ENCODE results near the gene KLK5.
A peak's percentile ranks its signal among the peaks of the same experiment; 100 is the strongest.

KLK5 gene

GRCh38 chr19:50968716-50969412 lies 16.0 kb upstream of the KLK5 start:
- no peak for DNase-seq (ENCODE audit: low read depth)

GRCh38 chr19:50967929-50968715 lies 15.3 kb upstream of the KLK5 start:
- DNase-seq (ENCODE audit: low read depth), result no peak

DNA sequence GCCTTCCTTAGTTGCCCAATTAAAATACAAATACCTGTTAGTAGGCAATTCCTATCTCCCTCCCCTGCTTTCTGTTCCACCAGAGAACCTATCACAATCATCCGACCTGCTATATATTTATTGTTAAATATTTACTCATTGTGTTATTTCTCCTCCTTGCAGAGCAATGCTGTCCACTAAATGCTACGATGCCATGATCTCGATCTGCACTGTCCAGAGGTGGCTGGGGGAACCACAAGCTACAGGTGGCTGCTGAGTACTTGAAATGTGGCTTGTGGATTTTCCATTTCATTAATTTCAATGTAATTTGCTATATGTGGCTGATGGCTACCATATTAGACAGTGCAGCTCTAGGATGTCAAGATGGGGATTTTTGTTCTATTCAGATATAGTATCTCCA lies 11.4 kb upstream of the KLK5 start:
- no peak for DNase-seq (ENCODE audit: low read depth)

GRCh38 chr19:50963381-50963780 lies 10.5 kb upstream of the KLK5 start:
- no peak for DNase-seq (ENCODE audit: low read depth)

GRCh38 chr19:50962245-50962644 lies 9.4 kb upstream of the KLK5 start:
- DNase-seq (ENCODE audit: low read depth), result no peak

DNA sequence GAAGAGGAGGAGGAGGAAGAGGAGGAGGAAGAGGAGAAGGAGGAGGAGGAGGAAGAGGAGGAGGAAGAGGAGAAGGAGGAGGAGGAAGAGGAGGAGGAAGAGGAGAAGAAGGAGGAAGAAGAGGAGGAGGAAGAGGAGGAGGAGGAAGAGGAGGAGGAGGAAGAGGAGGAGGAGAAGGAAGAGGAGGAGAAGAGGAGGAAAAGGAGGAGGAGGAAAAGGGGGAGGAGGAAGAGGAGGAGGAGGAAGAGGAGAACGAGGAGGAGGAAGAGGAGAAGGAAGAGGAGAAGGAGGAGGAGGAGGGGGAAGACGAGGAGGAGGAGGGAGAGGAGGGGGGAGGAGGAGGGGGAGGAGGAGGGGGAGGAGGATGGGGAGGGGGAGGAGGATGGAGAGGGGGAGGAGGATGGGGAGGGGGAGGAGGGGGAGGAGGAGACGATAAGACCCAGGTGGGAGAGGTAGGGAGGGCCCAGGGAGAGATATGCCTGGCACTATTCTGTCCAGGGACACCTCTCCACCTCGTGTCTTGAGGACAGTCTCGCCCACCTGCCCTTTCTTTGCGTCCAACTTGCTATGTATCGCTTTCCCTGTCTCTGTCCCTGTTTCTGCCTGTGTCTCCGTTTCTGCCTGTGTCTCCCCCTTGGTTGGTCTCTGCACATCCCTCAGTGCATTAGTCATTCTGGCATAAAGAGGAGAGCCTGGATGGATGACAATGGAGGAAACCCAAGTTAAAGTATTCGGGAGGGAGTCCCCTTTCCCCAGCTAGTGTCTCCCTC lies 7.1 kb upstream of the KLK5 start:
- no peak for DNase-seq (ENCODE audit: low read depth)

GRCh38 chr19:50957587-50957986 lies 4.7 kb upstream of the KLK5 start:
- DNase-seq (ENCODE audit: low read depth), result no peak

GRCh38 chr19:50949861-50950260 lies 3.0 kb downstream of the KLK5 start:
- DNase-seq (ENCODE audit: low read depth), result no peak

GRCh38 chr19:50947123-50947522 lies 5.7 kb downstream of the KLK5 start:
- DNase-seq (ENCODE audit: low read depth), result no peak

- DNase-seq (ENCODE audit: low read depth), result no peak
These were observed 8.0 kb downstream of the KLK5 start for GRCh38 chr19:50944795-50945194.

DNA sequence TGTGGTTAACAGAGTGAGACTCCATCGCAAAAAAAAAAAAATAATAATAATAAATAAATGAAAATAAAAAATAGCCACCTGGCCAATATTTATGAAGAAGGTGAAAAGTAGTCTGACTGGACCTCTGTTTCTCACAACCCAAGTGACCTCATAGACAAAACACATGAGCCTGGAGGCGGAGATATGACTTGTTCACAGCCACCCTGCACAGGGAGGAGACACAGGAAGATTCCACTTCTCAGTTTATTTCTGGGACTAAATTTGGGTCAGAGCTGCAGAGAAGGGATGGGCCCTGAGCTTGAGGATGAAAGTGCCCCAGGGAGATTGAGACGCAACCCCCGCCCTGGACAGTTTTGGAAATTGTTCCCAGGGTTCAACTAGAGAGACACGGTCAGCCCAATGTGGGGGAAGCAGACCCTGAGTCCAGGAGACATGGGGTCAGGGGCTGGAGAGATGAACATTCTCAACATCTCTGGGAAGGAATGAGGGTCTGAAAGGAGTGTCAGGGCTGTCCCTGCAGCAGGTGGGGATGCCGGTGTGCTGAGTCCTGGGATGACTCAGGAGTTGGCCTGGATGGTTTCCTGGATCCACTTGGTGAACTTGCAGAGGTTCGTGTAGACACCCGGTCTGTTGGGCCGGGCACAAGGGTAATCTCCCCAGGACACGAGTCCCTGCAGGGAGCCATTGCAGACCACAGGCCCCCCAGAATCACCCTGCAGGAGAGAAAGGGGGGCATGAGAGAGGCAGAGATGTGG lies 9.6 kb downstream of the KLK5 start:
- no peak for DNase-seq (ENCODE audit: low read depth)

- no peak for DNase-seq (ENCODE audit: low read depth)
These were observed 13.2 kb downstream of the KLK5 start for GRCh38 chr19:50939596-50939995.

DNA sequence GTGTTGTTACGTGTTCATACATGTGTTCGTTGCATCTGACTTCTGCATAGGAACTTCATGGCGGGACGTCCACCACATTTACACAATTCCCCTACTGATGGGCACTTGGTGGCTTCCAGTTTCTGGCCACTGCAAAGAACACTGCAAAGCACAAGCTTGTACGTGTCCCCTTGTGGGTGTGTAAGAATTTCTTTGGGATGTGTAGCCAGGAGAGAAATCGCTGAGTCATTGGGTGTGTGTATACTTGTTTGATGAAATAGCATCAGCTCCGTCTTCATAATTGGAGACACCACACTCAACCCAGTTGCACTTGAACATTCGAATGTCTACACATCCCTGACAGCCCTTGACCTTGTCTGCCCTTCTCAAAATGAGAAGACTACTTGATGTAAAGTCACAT lies 19.2 kb downstream of the KLK5 start:
- DNase-seq (ENCODE audit: low read depth), result no peak

GRCh38 chr19:50932690-50933083 lies 20.2 kb downstream of the KLK5 start:
- DNase-seq (ENCODE audit: low read depth), result no peak

DNA sequence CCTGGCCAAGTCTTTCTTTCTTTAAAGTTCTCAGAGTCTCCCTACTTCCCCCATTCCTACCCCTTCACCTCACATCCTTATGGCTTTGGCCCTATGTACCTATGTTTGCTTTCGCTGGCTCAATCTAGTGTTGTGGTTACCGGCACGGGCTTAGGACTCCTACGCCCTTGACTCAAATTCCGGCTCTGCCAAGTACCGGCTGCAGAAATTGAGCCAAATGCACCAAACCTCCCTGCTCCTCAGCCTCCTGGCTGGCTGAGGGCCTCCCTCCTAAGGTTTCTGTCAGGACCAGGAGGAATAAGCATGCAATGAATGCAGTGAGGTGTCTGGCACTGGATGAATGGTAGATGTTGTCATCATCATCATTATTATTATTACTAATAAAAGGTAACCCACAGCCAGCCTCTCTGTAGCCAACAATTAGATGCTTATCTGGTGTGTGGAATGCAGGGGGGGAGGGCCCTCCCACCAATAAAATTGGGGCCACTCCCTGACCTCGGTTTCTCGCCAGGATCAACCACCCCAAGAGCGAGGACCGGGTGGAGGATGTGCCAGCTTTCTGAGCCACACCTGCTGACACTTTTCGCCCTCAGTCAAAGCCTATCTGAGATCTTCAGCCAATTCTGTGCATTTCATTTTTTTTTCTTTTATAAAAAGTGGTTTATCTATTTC lies 20.7 kb downstream of the KLK5 start:
- DNase-seq (ENCODE audit: low read depth), result no peak

DNA sequence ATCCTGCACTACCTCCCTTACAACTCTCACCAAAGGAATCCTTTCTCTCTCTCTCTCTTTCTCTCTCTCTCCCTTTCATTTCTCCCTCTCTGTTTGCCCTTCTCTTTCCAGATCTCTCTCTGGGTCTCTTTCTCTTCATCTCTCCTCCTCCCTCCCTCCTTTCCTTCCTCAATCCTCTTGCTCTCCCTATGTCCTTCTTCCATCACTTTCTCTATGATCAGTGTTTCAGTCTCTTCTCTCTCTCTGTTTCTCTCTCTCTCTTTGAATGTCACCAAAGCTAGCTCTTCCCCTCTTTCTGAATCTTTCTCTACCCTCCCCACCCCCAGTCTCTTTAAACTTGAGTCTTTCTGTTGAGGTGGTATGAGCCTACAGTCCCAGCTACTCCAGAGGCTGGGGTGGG lies 21.8 kb downstream of the KLK5 start:
- no peak for DNase-seq (ENCODE audit: low read depth)

DNA sequence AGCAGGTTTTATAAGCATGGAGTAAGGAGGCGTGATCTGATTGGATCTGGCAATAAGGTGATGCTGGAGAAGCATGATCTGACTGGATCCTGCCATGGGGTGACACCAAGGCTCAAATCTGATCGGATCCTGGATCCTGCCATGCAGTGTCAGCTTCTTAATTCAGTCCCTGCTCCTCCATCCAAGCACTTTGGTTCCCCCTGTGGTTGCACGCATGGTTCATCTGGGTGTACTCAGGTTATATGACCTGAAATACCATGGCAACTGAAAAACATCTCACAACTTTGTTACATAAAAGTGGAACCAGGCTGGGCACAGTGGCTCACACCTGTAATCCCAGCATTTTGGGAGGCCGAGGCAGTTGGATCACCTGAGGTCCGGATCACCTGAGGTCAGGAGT lies 24.0 kb downstream of the KLK5 start:
- DNase-seq (ENCODE audit: low read depth), result no peak

GRCh38 chr19:50926144-50926543 lies 26.7 kb downstream of the KLK5 start:
- DNase-seq (ENCODE audit: low read depth), result no peak

DNA sequence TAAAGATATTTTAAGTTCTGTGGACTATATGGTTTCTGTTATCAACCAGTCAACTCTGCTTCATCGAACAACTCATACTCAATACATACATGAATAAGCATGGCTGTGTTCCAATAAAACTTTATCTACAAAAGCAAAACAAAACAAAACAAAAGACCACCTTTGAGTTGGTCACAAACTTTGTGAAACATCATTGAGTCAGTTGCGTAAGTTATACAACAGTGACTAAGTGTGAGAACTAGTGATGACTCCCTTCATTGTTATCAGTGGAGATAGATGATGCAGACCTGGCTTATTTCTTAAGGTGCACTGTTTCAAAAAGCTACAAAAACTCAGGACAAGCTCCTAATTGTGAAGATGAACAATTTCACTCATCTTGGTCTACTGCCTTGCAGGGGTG lies 27.1 kb downstream of the KLK5 start:
- DNase-seq (ENCODE audit: low read depth), result no peak

DNA sequence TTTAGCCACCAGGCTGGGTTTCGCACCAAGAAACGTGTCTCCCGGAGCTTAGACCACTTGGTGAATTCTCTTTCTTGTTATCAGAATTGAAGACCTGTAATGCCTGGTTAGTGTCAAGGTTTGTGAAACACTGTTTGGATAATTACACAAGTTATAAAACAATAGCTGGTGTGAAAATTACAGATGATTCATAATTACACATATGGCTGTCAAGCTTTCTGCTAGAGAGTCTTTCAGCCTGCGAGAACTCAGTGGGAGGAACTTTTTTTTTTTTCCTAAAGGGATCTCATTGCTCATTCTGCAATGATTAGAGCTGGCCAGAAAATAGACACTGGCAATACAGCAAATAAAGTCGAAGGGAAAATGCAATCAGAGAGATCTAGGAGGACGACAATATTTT lies 28.3 kb downstream of the KLK5 start:
- DNase-seq (ENCODE audit: low read depth), result no peak

DNA sequence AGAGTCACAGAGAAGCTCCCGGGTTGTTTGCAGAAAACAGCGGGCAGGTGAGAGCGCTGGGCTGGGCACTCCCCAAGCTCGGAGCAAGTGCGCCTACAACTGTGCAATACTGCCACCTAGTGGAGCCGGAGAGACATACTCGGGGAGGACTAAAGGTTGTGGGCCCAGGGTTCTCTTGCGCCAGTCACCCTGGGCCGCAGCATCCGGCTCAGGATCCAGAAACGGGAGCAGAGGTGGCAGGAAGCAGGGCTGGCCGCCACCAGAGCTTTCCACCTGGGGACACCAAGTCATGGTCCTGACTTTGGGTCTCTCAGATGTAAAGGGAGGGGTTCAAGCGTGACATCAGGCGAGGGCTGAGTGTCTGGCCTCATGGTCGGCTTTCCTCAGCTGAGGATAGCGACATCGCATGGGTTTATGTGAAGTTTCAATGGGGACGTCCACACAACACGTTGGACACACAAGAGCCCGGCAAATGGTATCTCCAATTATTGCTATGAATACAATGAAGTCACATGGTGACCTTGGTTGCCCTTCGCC lies 30.5 kb downstream of the KLK5 start:
- peak; percentile 70 for DNase-seq (ENCODE audit: low read depth)

Measured in CMK (cell line).